Measurements from ENCODE around the gene BEND6. TPM values are rescaled to one million over a fixed set of nuclear protein-coding genes. Genes with fewer than 3 reads are reported as not detected.

The BEND6 gene
- total RNA-seq, 1 donor from 2014 or later, result 0.90 TPM

Other genes with a start within 250 kb of the BEND6 start
- 14.4 TPM for gene KIAA1586, start 91.6 kb downstream of the BEND6 start, total RNA-seq
- 44.7 TPM for gene ZNF451, start 135.1 kb downstream of the BEND6 start, total RNA-seq
- gene BAG2, start 217.2 kb downstream of the BEND6 start, total RNA-seq, result 4.4 TPM

All from mesenteric fat pad (tissue), 1 donor.